PFSK-1 (cell line): ENCODE data around the gene RAB9A.

Source experiments
- SIN3A ChIP-seq: IDR thresholded peaks from 2 replicates; pipeline ENCODE4 v1.6.1; 2012; ENCODE audit warnings: mild to moderate bottlenecking, low read length, moderate library complexity, borderline replicate concordance; ENCODE audit not compliant: insufficient read depth
- TAF1 ChIP-seq: IDR thresholded peaks from 2 replicates; pipeline ENCODE4 v1.6.1; 2012; ENCODE audit warnings: low read length, control low read depth, borderline replicate concordance; ENCODE audit not compliant: insufficient read depth
- TF ChIP-seq, protein P1 (sequence below), 2 experiments: IDR thresholded peaks; 2 replicates each; pipeline versions ENCODE4 v1.6.1 to v1.8.0; 2011 to 2012; ENCODE audit warnings: low read depth in 2 of 2, low read length in 2 of 2, control low read depth in 1 of 2, inconsistent platforms in 1 of 2, mild to moderate bottlenecking in 1 of 2, moderate library complexity in 1 of 2; ENCODE audit not compliant: insufficient read depth in 1 of 2

DNA sequence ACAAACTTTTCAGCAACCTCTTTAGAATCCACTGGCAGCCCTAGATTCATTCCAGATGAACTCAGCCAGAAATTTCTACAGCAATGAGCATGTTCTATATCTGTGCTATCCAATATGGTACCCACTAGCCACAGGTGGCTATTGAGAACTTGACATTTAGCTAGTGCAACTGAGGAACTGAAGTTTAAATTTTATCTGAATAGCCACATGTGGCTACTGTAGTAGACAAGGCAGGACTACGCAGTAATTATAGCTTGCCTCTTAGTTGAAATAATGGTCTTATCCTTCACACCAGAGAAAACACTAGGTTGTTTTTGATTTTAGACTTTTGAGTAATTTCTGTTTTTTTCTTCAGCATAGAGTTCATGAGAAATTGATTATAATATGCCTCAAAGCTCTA, 38.6 kb upstream of the RAB9A start:
- no peak for TF ChIP-seq TAF1
- TF ChIP-seq SIN3A: no peak
- TF ChIP-seq, protein P1, sequence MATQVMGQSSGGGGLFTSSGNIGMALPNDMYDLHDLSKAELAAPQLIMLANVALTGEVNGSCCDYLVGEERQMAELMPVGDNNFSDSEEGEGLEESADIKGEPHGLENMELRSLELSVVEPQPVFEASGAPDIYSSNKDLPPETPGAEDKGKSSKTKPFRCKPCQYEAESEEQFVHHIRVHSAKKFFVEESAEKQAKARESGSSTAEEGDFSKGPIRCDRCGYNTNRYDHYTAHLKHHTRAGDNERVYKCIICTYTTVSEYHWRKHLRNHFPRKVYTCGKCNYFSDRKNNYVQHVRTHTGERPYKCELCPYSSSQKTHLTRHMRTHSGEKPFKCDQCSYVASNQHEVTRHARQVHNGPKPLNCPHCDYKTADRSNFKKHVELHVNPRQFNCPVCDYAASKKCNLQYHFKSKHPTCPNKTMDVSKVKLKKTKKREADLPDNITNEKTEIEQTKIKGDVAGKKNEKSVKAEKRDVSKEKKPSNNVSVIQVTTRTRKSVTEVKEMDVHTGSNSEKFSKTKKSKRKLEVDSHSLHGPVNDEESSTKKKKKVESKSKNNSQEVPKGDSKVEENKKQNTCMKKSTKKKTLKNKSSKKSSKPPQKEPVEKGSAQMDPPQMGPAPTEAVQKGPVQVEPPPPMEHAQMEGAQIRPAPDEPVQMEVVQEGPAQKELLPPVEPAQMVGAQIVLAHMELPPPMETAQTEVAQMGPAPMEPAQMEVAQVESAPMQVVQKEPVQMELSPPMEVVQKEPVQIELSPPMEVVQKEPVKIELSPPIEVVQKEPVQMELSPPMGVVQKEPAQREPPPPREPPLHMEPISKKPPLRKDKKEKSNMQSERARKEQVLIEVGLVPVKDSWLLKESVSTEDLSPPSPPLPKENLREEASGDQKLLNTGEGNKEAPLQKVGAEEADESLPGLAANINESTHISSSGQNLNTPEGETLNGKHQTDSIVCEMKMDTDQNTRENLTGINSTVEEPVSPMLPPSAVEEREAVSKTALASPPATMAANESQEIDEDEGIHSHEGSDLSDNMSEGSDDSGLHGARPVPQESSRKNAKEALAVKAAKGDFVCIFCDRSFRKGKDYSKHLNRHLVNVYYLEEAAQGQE (IDR thresholded peaks at IDR 0.05; ENCODE audit: insufficient read depth in 1 of 2, low read depth in 2 of 2, low read length in 2 of 2): no peak
